SJSA1 (cell line): ENCODE results near the gene RALGPS1. TPM values are rescaled to one million over a fixed set of nuclear protein-coding genes. Genes with fewer than 3 reads are reported as not detected.

Experiments
- DNase-seq, 2 experiments: peaks; one replicate each; pipeline ENCODE4 v3.0.0-alpha.2; 2015 to 2020; ENCODE audit warnings: low spot score in 2 of 2, low read depth in 1 of 2
- H3K27ac ChIP-seq: fragments of 250-450 bp; sonication (Bioruptor Pico); 2 replicates; pipeline ENCODE4 v1.5.1; 2020; ENCODE audit warnings: mild to moderate bottlenecking, moderate library complexity
- H3K27me3 ChIP-seq: fragments of 250-450 bp; sonication (Bioruptor Pico); replicated peaks from 2 replicates; pipeline ENCODE4 v1.5.1; 2020; ENCODE audit warnings: mild to moderate bottlenecking, moderate library complexity
- H3K36me3 ChIP-seq: fragments of 250-450 bp; sonication (Bioruptor Pico); 2 replicates; pipeline ENCODE4 v1.5.1; 2020; ENCODE audit warnings: mild to moderate bottlenecking
- H3K4me1 ChIP-seq: fragments of 250-450 bp; sonication (Bioruptor Pico); replicated peaks from 2 replicates; pipeline ENCODE4 v1.6.1; 2021; ENCODE audit warnings: mild to moderate bottlenecking
- H3K4me3 ChIP-seq: fragments of 250-450 bp; sonication (Bioruptor Pico); 2 replicates; pipeline ENCODE4 v1.5.1; 2020; ENCODE audit warnings: mild to moderate bottlenecking
- H3K9me3 ChIP-seq: fragments of 250-450 bp; sonication (Bioruptor Pico); replicated peaks from 2 replicates; pipeline ENCODE4 v1.5.1; 2020; ENCODE audit warnings: mild to moderate bottlenecking
- total RNA-seq: library from RNA; depleted of rRNA; stranded (reverse); fragments of >200 nt; shearing (Covaris generic); gene quantifications from 2 replicates; pipeline ENCODE4 v1.2.3, GENCODE V29; 2014

RALGPS1 gene
- total RNA-seq, 1 experiment from 2014 or later = 2.4 TPM

GRCh38 chr9:126925876-126926275 is 11.3 kb downstream of the RALGPS1 start:
- Histone ChIP-seq H3K36me3 (no peaks in the 10 kb centered on the region), H3K4me3 (no peak overlapping the region), H3K27me3 (no peaks in the 10 kb centered on the region; the same call in 1 of the 2 replicates), H3K9me3 (no peaks in the 10 kb centered on the region), H3K27ac (no peak overlapping the region), H3K4me1 (no peaks in the 10 kb centered on the region)
- DNase-seq = no peak

- H3K4me3 ChIP-seq = no peak overlapping the region
- no peaks in the 10 kb centered on the region; the same call in 1 of the 2 replicates for H3K27me3 ChIP-seq
- H3K27ac ChIP-seq = no peak overlapping the region
- no peak for DNase-seq
- H3K36me3 ChIP-seq = no peaks in the 10 kb centered on the region
- no peaks in the 10 kb centered on the region for H3K4me1 ChIP-seq
- H3K9me3 ChIP-seq = no peaks in the 10 kb centered on the region
Observed at GRCh38 chr9:126926364-126926763, 11.8 kb downstream of the RALGPS1 start.

GRCh38 chr9:126927419-126927818 is 12.8 kb downstream of the RALGPS1 start:
- Histone ChIP-seq H3K4me1 (no peaks in the 10 kb centered on the region), H3K27me3 (no peaks in the 10 kb centered on the region; the same call in 1 of the 2 replicates), H3K4me3 (no peak overlapping the region), H3K9me3 (no peaks in the 10 kb centered on the region), H3K27ac (no peak overlapping the region), H3K36me3 (no peaks in the 10 kb centered on the region)
- no peak for DNase-seq

GRCh38 chr9:126932871-126933321 is 18.3 kb downstream of the RALGPS1 start:
- Histone ChIP-seq H3K27me3 (no peaks in the 10 kb centered on the region; the same call in 1 of the 2 replicates), H3K9me3 (no peaks in the 10 kb centered on the region), H3K36me3 (no peaks in the 10 kb centered on the region), H3K27ac (no peak overlapping the region), H3K4me3 (no peak overlapping the region), H3K4me1 (no peaks in the 10 kb centered on the region)
- no peak for DNase-seq

GRCh38 chr9:126933334-126933980 is 18.9 kb downstream of the RALGPS1 start:
- Histone ChIP-seq H3K9me3 (no peaks in the 10 kb centered on the region), H3K4me3 (no peak overlapping the region), H3K36me3 (no peaks in the 10 kb centered on the region), H3K27me3 (no peaks in the 10 kb centered on the region; the same call in 1 of the 2 replicates), H3K27ac (no peak overlapping the region), H3K4me1 (no peaks in the 10 kb centered on the region)
- no peak for DNase-seq

GRCh38 chr9:126934441-126934840 is 19.9 kb downstream of the RALGPS1 start:
- H3K4me3 ChIP-seq = no peak overlapping the region
- no peaks in the 10 kb centered on the region for H3K9me3 ChIP-seq
- no peaks in the 10 kb centered on the region for H3K4me1 ChIP-seq
- DNase-seq = no peak
- no peak overlapping the region for H3K27ac ChIP-seq
- H3K36me3 ChIP-seq = no peaks in the 10 kb centered on the region
- no peaks in the 10 kb centered on the region for H3K27me3 ChIP-seq

GRCh38 chr9:126935630-126936029 is 21.0 kb downstream of the RALGPS1 start:
- no peaks in the 10 kb centered on the region for H3K27me3 ChIP-seq
- H3K4me3 ChIP-seq = no peak overlapping the region
- no peaks in the 10 kb centered on the region for H3K4me1 ChIP-seq
- H3K36me3 ChIP-seq = no peaks in the 10 kb centered on the region
- H3K9me3 ChIP-seq = no peaks in the 10 kb centered on the region
- no peak overlapping the region for H3K27ac ChIP-seq
- no peak for DNase-seq

- H3K27me3 ChIP-seq = no peaks in the 10 kb centered on the region
- H3K36me3 ChIP-seq = no peaks in the 10 kb centered on the region
- H3K4me1 ChIP-seq = no peaks in the 10 kb centered on the region
- H3K4me3 ChIP-seq = no peak overlapping the region
- no peak for DNase-seq
- H3K27ac ChIP-seq = no peak overlapping the region
- no peaks in the 10 kb centered on the region for H3K9me3 ChIP-seq
Observed at GRCh38 chr9:126937444-126937843, 22.9 kb downstream of the RALGPS1 start.

GRCh38 chr9:126938327-126938726 is 23.7 kb downstream of the RALGPS1 start:
- Histone ChIP-seq H3K4me1 (no peaks in the 10 kb centered on the region), H3K27me3 (no peaks in the 10 kb centered on the region), H3K4me3 (no peak overlapping the region), H3K27ac (no peak overlapping the region), H3K9me3 (no peaks in the 10 kb centered on the region), H3K36me3 (no peaks in the 10 kb centered on the region)
- DNase-seq = no peak

- H3K36me3 ChIP-seq = no peaks in the 10 kb centered on the region
- H3K4me1 ChIP-seq = no peaks in the 10 kb centered on the region
- H3K4me3 ChIP-seq = no peak overlapping the region
- no peaks in the 10 kb centered on the region for H3K9me3 ChIP-seq
- no peak for DNase-seq
- no peak overlapping the region for H3K27ac ChIP-seq
- no peaks in the 10 kb centered on the region for H3K27me3 ChIP-seq
Observed at GRCh38 chr9:126939821-126940221, 25.2 kb downstream of the RALGPS1 start.

- Histone ChIP-seq H3K36me3 (no peaks in the 10 kb centered on the region), H3K27me3 (no peaks in the 10 kb centered on the region), H3K4me1 (no peaks in the 10 kb centered on the region), H3K9me3 (no peaks in the 10 kb centered on the region), H3K27ac (no peak overlapping the region), H3K4me3 (no peak overlapping the region)
- no peak for DNase-seq
Observed at GRCh38 chr9:126942399-126942798, 27.8 kb downstream of the RALGPS1 start.

- H3K36me3 ChIP-seq = no peaks in the 10 kb centered on the region
- no peaks in the 10 kb centered on the region for H3K27me3 ChIP-seq
- H3K4me3 ChIP-seq = no peak overlapping the region
- no peak for DNase-seq
- H3K9me3 ChIP-seq = no peaks in the 10 kb centered on the region
- no peak overlapping the region for H3K27ac ChIP-seq
- H3K4me1 ChIP-seq = no peaks in the 10 kb centered on the region
Observed at GRCh38 chr9:126945682-126946081, 31.1 kb downstream of the RALGPS1 start.

- no peak overlapping the region for H3K4me3 ChIP-seq
Observed at GRCh38 chr9:126947529-126947928, 32.9 kb downstream of the RALGPS1 start.

GRCh38 chr9:126952205-126952977 is 37.8 kb downstream of the RALGPS1 start:
- Histone ChIP-seq H3K9me3 (no peaks in the 10 kb centered on the region), H3K36me3 (no peaks in the 10 kb centered on the region), H3K4me3 (no peak overlapping the region), H3K4me1 (peaks cover 4% of the 10 kb centered on the region), H3K27ac (no peak overlapping the region), H3K27me3 (no peaks in the 10 kb centered on the region)
- no peak for DNase-seq

More at GRCh38 chr9:126947529-126947928, 32.9 kb downstream of the RALGPS1 start:
- Histone ChIP-seq H3K27ac (no peak overlapping the region), H3K4me1 (no peaks in the 10 kb centered on the region), H3K36me3 (no peaks in the 10 kb centered on the region), H3K9me3 (no peaks in the 10 kb centered on the region), H3K27me3 (no peaks in the 10 kb centered on the region)
- DNase-seq = no peak
